Activated naive CD4-positive, alpha-beta T cell treated with anti-CD3 and anti-CD28 coated beads, Interleukin-2, amount 10 ng/mL, durations not matched to agents 7 days and 5 days (primary cell): ENCODE results near the gene TTC27.

Source experiments
- CTCF ChIA-PET: fragments of 350-600 bp; sonication (Branson Sonifier 250); formaldehyde crosslinking; loops from one replicate; lab custom pipeline; 2021; ENCODE audit warnings: antibody characterized with exemption; lab: Charles Lee
- DNase-seq: peaks from one replicate; pipeline ENCODE4 v3.0.0-alpha.2; 2020
- H3K27ac Mint-ChIP-seq: one replicate; pipeline ENCODE4 v1.8.0; 2021; ENCODE audit warnings: mild to moderate bottlenecking, moderate library complexity, mixed read lengths
- H3K27me3 Mint-ChIP-seq: one replicate; pipeline ENCODE4 v1.8.0; 2021; ENCODE audit warnings: mild to moderate bottlenecking, mixed read lengths
- H3K36me3 Mint-ChIP-seq: one replicate; pipeline ENCODE4 v1.8.0; 2021; ENCODE audit warnings: mixed read lengths
- H3K4me1 Mint-ChIP-seq: one replicate; pipeline ENCODE4 v1.8.0; 2021; ENCODE audit warnings: mixed read lengths
- H3K4me3 Mint-ChIP-seq: one replicate; pipeline ENCODE4 v1.8.0; 2021; ENCODE audit warnings: mild to moderate bottlenecking, moderate library complexity, mixed read lengths
- H3K9me3 Mint-ChIP-seq: one replicate; pipeline ENCODE4 v1.8.0; 2021; ENCODE audit warnings: mixed read lengths

The TTC27 gene

DNA sequence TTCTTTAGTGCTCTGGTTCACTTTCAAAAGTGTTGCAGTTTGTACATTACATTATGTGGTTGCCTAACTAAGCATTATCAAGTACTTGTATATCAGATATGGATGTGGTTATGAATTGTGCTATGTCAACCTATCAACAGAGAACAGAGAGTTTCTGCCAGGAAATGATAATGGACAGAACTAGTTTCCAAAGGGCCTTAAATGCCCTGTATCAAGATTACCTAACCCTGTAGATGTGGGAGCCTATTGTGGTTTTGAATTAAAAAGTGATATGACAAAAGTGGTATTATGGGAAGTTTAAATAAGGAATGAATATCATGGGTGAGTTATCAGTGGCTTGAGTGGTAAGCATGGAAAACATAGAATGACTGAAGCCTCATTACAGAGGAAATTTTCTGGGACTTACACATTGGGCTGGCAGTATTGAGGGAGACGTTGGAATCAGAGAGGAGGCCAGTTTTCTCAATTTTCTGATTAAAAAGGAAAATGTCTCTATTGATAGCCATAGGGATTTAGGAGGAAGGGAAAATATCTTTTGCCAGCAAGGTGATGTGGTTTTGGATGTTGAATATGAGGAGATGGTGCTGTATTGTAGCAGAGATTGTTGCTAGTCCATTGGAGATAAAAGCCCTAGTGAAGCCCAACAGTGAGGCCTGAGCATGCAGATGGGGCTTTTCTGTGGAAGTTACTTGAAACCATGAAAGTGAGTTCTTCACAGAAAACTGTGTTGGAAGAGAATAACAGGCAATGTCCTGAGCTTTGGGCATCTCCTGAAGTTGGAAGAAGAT is 140.7 kb downstream of the TTC27 start:
- CTCF ChIA-PET: no interaction called here
- Mint-ChIP-seq H3K9me3 (no peaks in the 10 kb centered on the region), H3K4me3 (no peak overlapping the region), H3K4me1 (no peaks in the 10 kb centered on the region), H3K27ac (no peak overlapping the region), H3K36me3 (no peaks in the 10 kb centered on the region), H3K27me3 (no peaks in the 10 kb centered on the region)
- no peak for DNase-seq

DNA sequence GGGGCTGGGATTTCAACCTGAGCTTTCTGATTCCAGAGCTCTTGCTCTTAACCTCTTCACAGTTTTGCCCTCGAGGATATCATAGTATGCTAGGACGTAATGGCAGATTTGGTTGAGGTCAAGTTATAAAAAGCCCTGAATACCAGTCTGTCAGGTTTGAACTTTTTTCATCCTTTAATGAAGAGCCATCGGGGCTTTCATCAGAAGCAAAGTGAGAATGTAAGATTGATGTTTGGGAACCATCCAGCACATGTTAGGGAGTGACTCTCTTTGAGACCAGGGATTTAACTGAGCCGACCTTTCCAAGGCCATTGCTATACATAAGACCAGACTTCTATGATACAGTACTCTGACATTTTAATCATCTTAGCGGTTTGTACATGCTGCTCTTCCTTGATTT is 142.5 kb downstream of the TTC27 start:
- DNase-seq: no peak
- Mint-ChIP-seq H3K27me3 (no peaks in the 10 kb centered on the region), H3K9me3 (no peaks in the 10 kb centered on the region), H3K4me1 (no peaks in the 10 kb centered on the region), H3K4me3 (no peak overlapping the region), H3K36me3 (no peaks in the 10 kb centered on the region), H3K27ac (no peak overlapping the region)
- CTCF ChIA-PET: interaction anchor here (0.6 to 1.2 kb wide), 2 partner anchors 434 to 813 kb away, joined by 3 to 6 read pairs; no protein-coding TSS in a partner anchor

DNA sequence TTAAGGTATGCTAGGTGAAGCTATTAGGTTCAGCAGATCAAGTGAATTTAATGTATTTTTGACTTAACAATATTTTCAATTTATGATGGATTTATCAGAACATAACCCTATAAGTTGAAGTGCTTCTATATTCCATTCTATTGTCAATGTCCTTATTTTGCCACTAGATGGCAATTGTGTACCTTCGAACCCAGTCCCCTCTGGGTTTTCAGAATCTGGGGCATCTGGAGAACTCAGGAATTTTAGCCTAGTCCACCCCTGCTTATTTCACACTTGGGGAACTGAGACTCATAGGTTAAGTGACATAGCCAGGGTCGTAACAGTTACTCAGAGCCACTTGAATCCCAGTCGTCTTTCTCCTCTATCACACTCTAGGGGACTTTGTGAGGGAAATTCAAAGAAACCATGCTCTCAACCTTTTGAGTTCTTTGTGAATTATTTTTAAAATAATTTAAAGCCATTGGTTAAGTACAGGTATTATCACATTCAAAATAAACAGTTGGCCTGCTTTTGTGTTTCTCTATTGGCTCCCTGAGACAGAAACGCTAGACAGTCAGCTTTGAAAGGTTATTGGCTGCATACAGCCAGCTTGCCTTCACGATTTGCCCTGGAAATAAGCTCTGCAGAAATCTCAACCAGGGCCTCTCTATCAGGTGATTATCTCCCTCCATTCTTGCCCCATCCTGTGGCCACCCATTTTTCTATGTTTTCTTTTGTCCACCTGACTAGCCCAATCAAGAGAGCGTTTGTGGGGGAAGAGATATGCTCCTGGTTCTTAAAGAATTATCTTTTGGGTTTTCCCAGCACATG is 145.0 kb downstream of the TTC27 start:
- H3K27ac Mint-ChIP-seq: no peak overlapping the region
- H3K4me3 Mint-ChIP-seq: no peak overlapping the region
- CTCF ChIA-PET: interaction anchor here (0.7 to 3.0 kb wide), 7 partner anchors 11 to 810 kb away, joined by 3 to 8 read pairs (median 4); no protein-coding TSS in a partner anchor
- peaks cover 3% of the 10 kb centered on the region for H3K36me3 Mint-ChIP-seq
- no peaks in the 10 kb centered on the region for H3K27me3 Mint-ChIP-seq
- no peaks in the 10 kb centered on the region for H3K4me1 Mint-ChIP-seq
- no peaks in the 10 kb centered on the region for H3K9me3 Mint-ChIP-seq
- no peak for DNase-seq

GRCh38 chr2:32773448-32773808 is 145.6 kb downstream of the TTC27 start:
- CTCF ChIA-PET: interaction anchor here (1.0 to 3.0 kb wide), 5 partner anchors 12 to 809 kb away, joined by 3 to 8 read pairs (median 4); no protein-coding TSS in a partner anchor
- peaks cover 3% of the 10 kb centered on the region for H3K36me3 Mint-ChIP-seq
- no peaks in the 10 kb centered on the region for H3K27me3 Mint-ChIP-seq
- H3K4me3 Mint-ChIP-seq: no peak overlapping the region
- H3K4me1 Mint-ChIP-seq: no peaks in the 10 kb centered on the region
- H3K9me3 Mint-ChIP-seq: no peaks in the 10 kb centered on the region
- H3K27ac Mint-ChIP-seq: no peak overlapping the region
- no peak for DNase-seq

DNA sequence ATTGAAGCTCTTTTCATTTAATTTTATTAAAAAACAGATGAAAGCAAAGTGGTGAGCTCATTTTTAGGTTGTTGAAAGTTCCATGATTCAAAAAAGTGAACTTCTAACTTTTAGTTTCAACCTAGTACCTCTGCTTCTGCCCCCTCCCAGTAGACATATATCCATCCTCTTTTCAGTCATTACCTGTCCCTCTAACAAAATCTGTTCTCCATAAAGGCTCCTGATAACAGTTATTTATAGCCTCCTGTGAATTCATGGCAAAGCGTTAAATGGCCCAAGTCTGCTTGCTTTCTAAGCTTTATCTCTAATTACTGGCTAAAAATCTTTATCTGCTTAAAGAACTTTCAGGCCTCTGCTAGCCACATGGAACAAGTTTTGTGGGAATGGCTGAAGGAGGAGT is 148.1 kb downstream of the TTC27 start:
- Mint-ChIP-seq H3K9me3 (peaks cover 3% of the 10 kb centered on the region), H3K4me3 (no peak overlapping the region), H3K36me3 (peaks cover 10% of the 10 kb centered on the region), H3K27ac (no peak overlapping the region), H3K27me3 (no peaks in the 10 kb centered on the region), H3K4me1 (no peaks in the 10 kb centered on the region)
- CTCF ChIA-PET: interaction anchor here (1.4 kb wide), 1 partner anchor 11 kb away, joined by 5 read pairs; no protein-coding TSS in a partner anchor
- DNase-seq: no peak

- no peak for DNase-seq
- H3K27ac Mint-ChIP-seq: no peak overlapping the region
- H3K4me1 Mint-ChIP-seq: no peaks in the 10 kb centered on the region
- H3K27me3 Mint-ChIP-seq: no peaks in the 10 kb centered on the region
- CTCF ChIA-PET: no interaction called here
- peaks cover 18% of the 10 kb centered on the region for H3K36me3 Mint-ChIP-seq
- peaks cover 7% of the 10 kb centered on the region for H3K9me3 Mint-ChIP-seq
- no peak overlapping the region for H3K4me3 Mint-ChIP-seq
Measured at GRCh38 chr2:32777714-32778113, 149.9 kb downstream of the TTC27 start.

DNA sequence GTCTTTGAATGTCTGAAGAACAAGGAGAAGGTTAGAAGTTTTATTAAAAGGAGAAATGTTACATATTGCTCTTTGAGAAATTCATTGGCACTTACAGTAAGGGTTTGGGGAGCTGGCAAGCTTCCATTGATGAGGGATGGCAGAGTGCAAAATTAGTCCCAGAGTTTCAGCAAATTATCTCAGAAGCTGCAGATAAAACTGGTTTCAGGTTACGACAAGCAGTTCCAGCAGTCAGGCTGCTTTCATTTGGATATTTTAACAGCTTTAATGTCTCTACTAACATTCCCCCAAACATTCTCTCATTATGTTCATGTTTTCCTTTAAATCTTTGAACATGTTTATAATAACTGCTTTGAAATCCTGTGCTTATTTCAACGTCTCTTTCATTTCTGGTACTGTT is 153.1 kb downstream of the TTC27 start:
- Mint-ChIP-seq H3K36me3 (peaks cover 34% of the 10 kb centered on the region), H3K27me3 (no peaks in the 10 kb centered on the region), H3K4me1 (no peaks in the 10 kb centered on the region), H3K9me3 (peaks cover 7% of the 10 kb centered on the region), H3K27ac (no peak overlapping the region), H3K4me3 (no peak overlapping the region)
- no peak for DNase-seq
- CTCF ChIA-PET: no interaction called here

DNA sequence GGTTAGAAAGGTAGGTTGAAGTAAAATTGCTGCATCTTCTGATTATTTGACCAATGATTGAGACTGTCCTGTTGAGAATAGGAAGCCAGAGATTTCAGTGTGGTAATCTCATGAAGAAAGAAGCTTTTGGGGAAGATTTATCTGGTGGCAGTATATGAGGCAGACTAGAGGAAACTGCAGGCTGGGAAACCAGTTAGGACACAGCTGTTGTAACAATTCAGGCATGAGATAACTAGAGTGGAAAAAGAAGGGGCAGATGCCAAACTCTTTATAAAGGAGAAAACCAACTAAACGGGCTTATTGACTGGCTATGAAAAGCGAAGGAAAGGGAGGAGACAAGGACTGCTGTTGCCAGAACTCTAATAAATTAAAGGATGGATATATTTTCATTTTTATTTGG is 155.6 kb downstream of the TTC27 start:
- Mint-ChIP-seq H3K4me3 (no peak overlapping the region), H3K4me1 (no peaks in the 10 kb centered on the region), H3K27me3 (no peaks in the 10 kb centered on the region), H3K36me3 (peaks cover 36% of the 10 kb centered on the region), H3K27ac (no peak overlapping the region), H3K9me3 (peaks cover 7% of the 10 kb centered on the region)
- DNase-seq: no peak
- CTCF ChIA-PET: no interaction called here

- H3K4me3 Mint-ChIP-seq: no peak overlapping the region
- peaks cover 36% of the 10 kb centered on the region for H3K36me3 Mint-ChIP-seq
- no peaks in the 10 kb centered on the region for H3K27me3 Mint-ChIP-seq
- peaks cover 7% of the 10 kb centered on the region for H3K9me3 Mint-ChIP-seq
- no peak overlapping the region for H3K27ac Mint-ChIP-seq
- CTCF ChIA-PET: no interaction called here
- no peaks in the 10 kb centered on the region for H3K4me1 Mint-ChIP-seq
- no peak for DNase-seq
Measured at GRCh38 chr2:32783933-32784332, 156.1 kb downstream of the TTC27 start.

- CTCF ChIA-PET: no interaction called here
- DNase-seq: no peak
- no peaks in the 10 kb centered on the region for H3K4me1 Mint-ChIP-seq
- H3K27me3 Mint-ChIP-seq: no peaks in the 10 kb centered on the region
- H3K4me3 Mint-ChIP-seq: no peak overlapping the region
- no peak overlapping the region for H3K27ac Mint-ChIP-seq
- peaks cover 25% of the 10 kb centered on the region for H3K36me3 Mint-ChIP-seq
- H3K9me3 Mint-ChIP-seq: no peaks in the 10 kb centered on the region
Measured at GRCh38 chr2:32787207-32787606, 159.4 kb downstream of the TTC27 start.

GRCh38 chr2:32788114-32788513 is 160.3 kb downstream of the TTC27 start:
- CTCF ChIA-PET: no interaction called here
- Mint-ChIP-seq H3K4me1 (no peaks in the 10 kb centered on the region), H3K9me3 (no peaks in the 10 kb centered on the region), H3K4me3 (no peak overlapping the region), H3K27me3 (no peaks in the 10 kb centered on the region), H3K27ac (no peak overlapping the region), H3K36me3 (peaks cover 23% of the 10 kb centered on the region)
- no peak for DNase-seq

DNA sequence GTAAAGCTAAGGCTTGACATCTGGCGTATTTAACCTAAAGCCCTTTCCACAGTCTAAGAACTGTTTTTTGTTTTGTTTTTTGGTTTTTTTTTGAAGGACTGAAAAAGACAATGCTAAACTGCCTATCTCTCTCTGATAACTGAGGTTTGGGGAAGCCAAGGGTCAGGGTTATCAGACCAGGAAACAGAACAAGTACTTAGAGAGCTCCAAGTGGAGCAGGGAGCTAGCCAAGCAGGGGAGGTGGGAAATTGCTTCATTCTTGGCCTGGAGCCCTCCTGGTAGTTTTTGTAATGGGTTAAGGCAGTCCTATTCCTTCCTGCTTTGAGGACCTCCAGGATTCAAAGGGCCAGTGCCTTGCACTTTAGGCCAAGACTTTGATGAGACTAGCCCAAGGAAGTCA is 164.6 kb downstream of the TTC27 start:
- H3K4me3 Mint-ChIP-seq: no peak overlapping the region
- no peaks in the 10 kb centered on the region for H3K4me1 Mint-ChIP-seq
- H3K27me3 Mint-ChIP-seq: no peaks in the 10 kb centered on the region
- no peaks in the 10 kb centered on the region for H3K9me3 Mint-ChIP-seq
- CTCF ChIA-PET: no interaction called here
- peaks cover 3% of the 10 kb centered on the region for H3K36me3 Mint-ChIP-seq
- DNase-seq: no peak
- H3K27ac Mint-ChIP-seq: no peak overlapping the region

- Mint-ChIP-seq H3K4me3 (no peak overlapping the region), H3K36me3 (no peaks in the 10 kb centered on the region), H3K27ac (no peak overlapping the region), H3K4me1 (no peaks in the 10 kb centered on the region), H3K9me3 (no peaks in the 10 kb centered on the region), H3K27me3 (no peaks in the 10 kb centered on the region)
- CTCF ChIA-PET: no interaction called here
- DNase-seq: no peak
Measured at GRCh38 chr2:32798829-32799228, 171.0 kb downstream of the TTC27 start.

DNA sequence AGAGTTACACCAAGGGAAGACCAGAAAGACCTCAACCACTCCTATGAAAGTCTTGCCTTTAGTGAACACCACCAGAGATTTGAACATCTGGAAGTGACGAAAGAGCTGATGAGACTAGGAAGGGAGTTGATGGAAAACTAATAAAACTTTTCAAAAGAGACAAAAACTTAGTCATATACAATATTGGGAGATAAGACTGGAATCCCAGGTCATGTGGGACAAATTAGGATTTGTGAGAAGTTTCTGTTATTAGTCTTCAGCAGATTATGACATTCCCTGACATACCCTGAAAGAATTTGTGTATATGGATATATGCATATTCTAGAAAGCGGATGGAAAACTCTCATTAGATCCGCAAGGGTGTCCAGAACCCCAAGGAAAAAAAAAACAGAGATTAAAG is 173.9 kb downstream of the TTC27 start:
- H3K9me3 Mint-ChIP-seq: no peaks in the 10 kb centered on the region
- no peak overlapping the region for H3K27ac Mint-ChIP-seq
- H3K36me3 Mint-ChIP-seq: no peaks in the 10 kb centered on the region
- no peaks in the 10 kb centered on the region for H3K27me3 Mint-ChIP-seq
- H3K4me1 Mint-ChIP-seq: no peaks in the 10 kb centered on the region
- CTCF ChIA-PET: no interaction called here
- no peak overlapping the region for H3K4me3 Mint-ChIP-seq
- no peak for DNase-seq

GRCh38 chr2:32802877-32803276 is 175.0 kb downstream of the TTC27 start:
- H3K4me1 Mint-ChIP-seq: no peaks in the 10 kb centered on the region
- H3K27me3 Mint-ChIP-seq: no peaks in the 10 kb centered on the region
- no peaks in the 10 kb centered on the region for H3K9me3 Mint-ChIP-seq
- CTCF ChIA-PET: no interaction called here
- H3K27ac Mint-ChIP-seq: no peak overlapping the region
- H3K4me3 Mint-ChIP-seq: no peak overlapping the region
- DNase-seq: no peak
- no peaks in the 10 kb centered on the region for H3K36me3 Mint-ChIP-seq
